Colonic mucosa (tissue), 4 donors: Measurements from ENCODE around the gene ARID1B. TPM values are rescaled to one million over a fixed set of nuclear protein-coding genes. Genes with fewer than 3 reads are reported as not detected.
"Not testable (repeated sequence)": the region's sequence is repeated elsewhere in the genome, so short reads cannot be mapped to it uniquely, and the experiment has no call there.

Experiments
- DNase-seq: peaks from one replicate; pipeline ENCODE4 v3.0.0-alpha.2; 2020
- H3K27ac ChIP-seq: fragments of 200-600 bp; one replicate; pipeline ENCODE4 v1.8.0; 2021
- H3K27me3 ChIP-seq: fragments of 200-600 bp; one replicate; pipeline ENCODE4 v1.8.0; 2021
- H3K36me3 ChIP-seq: fragments of 200-600 bp; one replicate; pipeline ENCODE4 v1.8.0; 2021
- H3K4me1 ChIP-seq: fragments of 200-600 bp; one replicate; pipeline ENCODE4 v1.8.0; 2021; ENCODE audit warnings: mild to moderate bottlenecking
- H3K4me3 ChIP-seq: fragments of 200-600 bp; one replicate; pipeline ENCODE4 v1.8.0; 2021
- H3K9ac ChIP-seq, 2 donors: one replicate each; pipeline ENCODE4 v1.7.0; 2013; ENCODE audit warnings: control low read depth in 2 of 2, low read depth in 2 of 2, low read length in 2 of 2
- H3K9me3 ChIP-seq: fragments of 200-600 bp; one replicate; pipeline ENCODE4 v1.8.0; 2021
- CTCF ChIP-seq: fragments of 200-600 bp; IDR thresholded peaks from one replicate; pipeline ENCODE4 v1.8.0; 2022; ENCODE audit warnings: antibody characterized with exemption, mild to moderate bottlenecking
- intact Hi-C: fragments of 100-400 bp; cut with DNase I; formaldehyde crosslinking; loops from one replicate; pipeline ENCODE4 v1.14.1; 2022
- total RNA-seq, 2 donors: library from RNA; stranded (reverse); fragmentation: NEBNext Ultra II Directional in 1 of 2; extraction: Animal tissue kit (Norgen Biotek cat#: 25700) in 1 of 2; gene quantifications; one replicate each; pipeline ENCODE4 v1.2.1, GENCODE V29; 2021
- donor health status: healthy.
- donor health status: DM: no; HTN: no; CAD: no.
- donor health status: DM: no; HTN: no; CAD: no.

Gene ARID1B
- total RNA-seq, 2 donors from 2014 or later, result 61.3 to 71.5 TPM

GRCh38 chr6:156977527-156978291 is 200.5 kb downstream of the ARID1B start:
- Histone ChIP-seq H3K9me3 (no peaks in the 10 kb centered on the region), H3K9ac (no peak overlapping the region), H3K27me3 (no peaks in the 10 kb centered on the region), H3K4me3 (no peak overlapping the region), H3K27ac (no peak overlapping the region), H3K4me1 (no peaks in the 10 kb centered on the region), H3K36me3 (no peaks in the 10 kb centered on the region)
- intact Hi-C loops, result no loop called here
- no peak for DNase-seq
- no peak for TF ChIP-seq CTCF

- no peaks in the 10 kb centered on the region for H3K9me3 ChIP-seq
- intact Hi-C loops, result no loop called here
- DNase-seq, result no peak
- H3K27ac ChIP-seq, result no peak overlapping the region
- no peak overlapping the region for H3K9ac ChIP-seq
- H3K4me3 ChIP-seq, result no peak overlapping the region
- TF ChIP-seq CTCF, result no peak
- no peaks in the 10 kb centered on the region for H3K4me1 ChIP-seq
- no peaks in the 10 kb centered on the region for H3K36me3 ChIP-seq
- H3K27me3 ChIP-seq, result no peaks in the 10 kb centered on the region
Observed at GRCh38 chr6:156978948-156979347, 201.8 kb downstream of the ARID1B start.

GRCh38 chr6:156980515-156980914 is 203.3 kb downstream of the ARID1B start:
- no peak for TF ChIP-seq CTCF
- H3K9me3 ChIP-seq, result no peaks in the 10 kb centered on the region
- H3K4me1 ChIP-seq, result peaks cover 2% of the 10 kb centered on the region
- no peak overlapping the region for H3K9ac ChIP-seq
- H3K36me3 ChIP-seq, result no peaks in the 10 kb centered on the region
- intact Hi-C loops, result no loop called here
- H3K27me3 ChIP-seq, result no peaks in the 10 kb centered on the region
- no peak for DNase-seq
- H3K27ac ChIP-seq, result no peak overlapping the region
- no peak overlapping the region for H3K4me3 ChIP-seq

- Histone ChIP-seq H3K27me3 (no peaks in the 10 kb centered on the region), H3K9me3 (no peaks in the 10 kb centered on the region), H3K4me1 (peaks cover 6% of the 10 kb centered on the region), H3K36me3 (no peaks in the 10 kb centered on the region), H3K9ac (no peak overlapping the region), H3K4me3 (no peak overlapping the region), H3K27ac (no peak overlapping the region)
- no peak for TF ChIP-seq CTCF
- no peak for DNase-seq
- intact Hi-C loops, result no loop called here
Observed at GRCh38 chr6:156980948-156981347, 203.8 kb downstream of the ARID1B start.

- no peaks in the 10 kb centered on the region for H3K9me3 ChIP-seq
- DNase-seq, result no peak
- no peak overlapping the region for H3K4me3 ChIP-seq
- no peaks in the 10 kb centered on the region for H3K27me3 ChIP-seq
- H3K9ac ChIP-seq, result no peak overlapping the region
- TF ChIP-seq CTCF, result no peak
- no peaks in the 10 kb centered on the region for H3K36me3 ChIP-seq
- peaks cover 6% of the 10 kb centered on the region for H3K4me1 ChIP-seq
- no peak overlapping the region for H3K27ac ChIP-seq
- intact Hi-C loops, result no loop called here
Observed at GRCh38 chr6:156982168-156982567, 205.0 kb downstream of the ARID1B start.

- H3K36me3 ChIP-seq, intact Hi-C loops, H3K9ac ChIP-seq, H3K27me3 ChIP-seq, H3K9me3 ChIP-seq, H3K4me3 ChIP-seq, H3K27ac ChIP-seq, DNase-seq, H3K4me1 ChIP-seq: not testable (repeated sequence)
Observed at GRCh38 chr6:156982864-156983263, 205.7 kb downstream of the ARID1B start.
